Vagina (tissue), 2 donors: ENCODE results near the gene CFL2.

Source experiments
- CTCF ChIP-seq, 3 experiments: fragments of 450-650 bp in 2 of 3; fragments of 200-600 bp in 1 of 3; sonication (generic) in 1 of 3; IDR thresholded peaks; one replicate each; pipeline ENCODE4 v1.5.1; 2017 to 2019; ENCODE audit warnings: antibody characterized with exemption in 3 of 3, mild to moderate bottlenecking in 2 of 3, moderate library complexity in 2 of 3
- POLR2AphosphoS5 ChIP-seq, 2 donors: sonication (generic); formaldehyde crosslinking; IDR thresholded peaks; one replicate each; pipeline ENCODE4 v1.9.0; 2017; ENCODE audit warnings: antibody characterized with exemption in 2 of 2, mild to moderate bottlenecking in 2 of 2, low read depth in 1 of 2; ENCODE audit not compliant: insufficient read depth in 1 of 2

- TF ChIP-seq POLR2AphosphoS5 (IDR thresholded peaks at IDR 0.05; ENCODE audit: insufficient read depth in 1 of 2, low read depth in 1 of 2) (no peak), CTCF (IDR thresholded peaks at IDR 0.05) (no peak)
Measured at GRCh38 chr14:34749408-34749807, 35.0 kb upstream of the CFL2 start.
